GM19351 (cell line): ENCODE results near the gene GSTCD.
"Not testable (repeated sequence)": the region's sequence is repeated elsewhere in the genome, so short reads cannot be mapped to it uniquely, and the experiment has no call there.

Source experiments
- ATAC-seq: cut with Tn5 transposase; IDR thresholded peaks from one replicate; pipeline ENCODE4 v1.9.1; 2021; ENCODE audit warnings: mild to moderate bottlenecking, moderate library complexity; ENCODE audit not compliant: unreplicated experiment

The GSTCD gene

GRCh38 chr4:105714932-105715331 is 6.3 kb downstream of the GSTCD start:
- no peak for ATAC-seq

GRCh38 chr4:105715692-105716278 is 7.2 kb downstream of the GSTCD start:
- ATAC-seq, result no peak

- ATAC-seq, result no peak
Measured at GRCh38 chr4:105719204-105719603, 10.6 kb downstream of the GSTCD start.

GRCh38 chr4:105725623-105726022 is 17.0 kb downstream of the GSTCD start:
- ATAC-seq, result no peak

- ATAC-seq, result not testable (repeated sequence)
Measured at GRCh38 chr4:105729895-105730294, 21.3 kb downstream of the GSTCD start.

- ATAC-seq, result not testable (repeated sequence)
Measured at GRCh38 chr4:105735217-105735616, 26.6 kb downstream of the GSTCD start.

- ATAC-seq, result no peak
Measured at GRCh38 chr4:105741548-105741947, 33.0 kb downstream of the GSTCD start.

GRCh38 chr4:105748222-105748621 is 39.6 kb downstream of the GSTCD start:
- no peak for ATAC-seq

- no peak for ATAC-seq
Measured at GRCh38 chr4:105751718-105752299, 43.2 kb downstream of the GSTCD start.

- ATAC-seq, result no peak
Measured at GRCh38 chr4:105753361-105753760, 44.8 kb downstream of the GSTCD start.

GRCh38 chr4:105755375-105755774 is 46.8 kb downstream of the GSTCD start:
- ATAC-seq, result no peak

GRCh38 chr4:105758958-105759357 is 50.4 kb downstream of the GSTCD start:
- peak; percentile 49 for ATAC-seq

- no peak for ATAC-seq
Measured at GRCh38 chr4:105765690-105766407, 57.3 kb downstream of the GSTCD start.

- ATAC-seq, result no peak
Measured at GRCh38 chr4:105767579-105767978, 59.0 kb downstream of the GSTCD start.

GRCh38 chr4:105770524-105770923 is 61.9 kb downstream of the GSTCD start:
- not testable (repeated sequence) for ATAC-seq

- not testable (repeated sequence) for ATAC-seq
Measured at GRCh38 chr4:105772065-105772464, 63.5 kb downstream of the GSTCD start.

GRCh38 chr4:105775760-105776415 is 67.3 kb downstream of the GSTCD start:
- ATAC-seq, result not testable (repeated sequence)

GRCh38 chr4:105780176-105780575 is 71.6 kb downstream of the GSTCD start:
- ATAC-seq, result no peak

GRCh38 chr4:105784761-105785160 is 76.2 kb downstream of the GSTCD start:
- ATAC-seq, result no peak

- ATAC-seq, result no peak
Measured at GRCh38 chr4:105785792-105786191, 77.2 kb downstream of the GSTCD start.

- no peak for ATAC-seq
Measured at GRCh38 chr4:105786748-105787147, 78.2 kb downstream of the GSTCD start.

- no peak for ATAC-seq
Measured at GRCh38 chr4:105797225-105797624, 88.6 kb downstream of the GSTCD start.
